Uterus (tissue), 4 donors: Measurements from ENCODE around the gene CNOT3. TPM values are rescaled to one million over a fixed set of nuclear protein-coding genes. Genes with fewer than 3 reads are reported as not detected.

Source experiments
- DNase-seq, 2 donors: peaks; one replicate each; pipeline ENCODE4 v3.0.0-alpha.2; 2019 to 2020
- H3K27ac ChIP-seq, 2 donors: fragments of 200-600 bp; sonication (generic); 1 replicate in 1 of 2; 2 replicates in 1 of 2; pipeline ENCODE4 v1.5.1; 2016 to 2018
- H3K27me3 ChIP-seq, 2 donors: fragments of 200-600 bp; sonication (generic); one replicate each; pipeline ENCODE4 v1.5.1; 2018 to 2019; ENCODE audit warnings: control low read depth in 1 of 2
- H3K36me3 ChIP-seq, 2 donors: fragments of 200-600 bp; sonication (generic); one replicate each; pipeline ENCODE4 v1.5.1; 2019; ENCODE audit warnings: control low read depth in 1 of 2
- H3K4me1 ChIP-seq, 2 donors: fragments of 200-600 bp; sonication (generic); one replicate each; pipeline ENCODE4 v1.5.1; 2018 to 2019; ENCODE audit warnings: control low read depth in 1 of 2
- H3K4me3 ChIP-seq, 2 donors: fragments of 200-600 bp; sonication (generic); 1 replicate in 1 of 2; 2 replicates in 1 of 2; pipeline ENCODE4 v1.5.1; 2018 to 2019; ENCODE audit warnings: mild to moderate bottlenecking in 1 of 2
- H3K9me3 ChIP-seq, 2 donors: fragments of 200-600 bp; sonication (generic); one replicate each; pipeline ENCODE4 v1.5.1; 2019; ENCODE audit warnings: control low read depth in 1 of 2
- POLR2A ChIP-seq, 2 donors: fragments of 450-650 bp; IDR thresholded peaks; one replicate each; pipeline ENCODE4 v1.6.1; 2016; ENCODE audit warnings: antibody characterized with exemption in 2 of 2, mild to moderate bottlenecking in 1 of 2, moderate library complexity in 1 of 2
- intact Hi-C: fragments of 100-400 bp; cut with DNase I; formaldehyde crosslinking; loops from one replicate; pipeline ENCODE4 v1.15.1; 2023; ENCODE audit warnings: low total_unique reads
- total RNA-seq, 4 donors: library from RNA; depleted of rRNA in 3 of 4; stranded (reverse); fragments of >200 nt in 3 of 4; gene quantifications; one replicate each; pipeline versions ENCODE4 v1.1.0 to v1.2.4, GENCODE V29; 2014 to 2023
- TF ChIP-seq, protein P1 (sequence below), 4 experiments: fragments of 200-600 bp in 2 of 4; fragments of 450-650 bp in 2 of 4; sonication (generic) in 2 of 4; IDR thresholded peaks; one replicate each; pipeline ENCODE4 v1.5.1; 2016 to 2019; ENCODE audit warnings: antibody characterized with exemption in 4 of 4, mild to moderate bottlenecking in 2 of 4, moderate library complexity in 1 of 4
- donor health status: DM: yes; HTN: yes; CAD: no.

CNOT3 gene
- total RNA-seq, 4 donors from 2014 or later: 0.88 to 41.6 (median 9.9) TPM

DNA sequence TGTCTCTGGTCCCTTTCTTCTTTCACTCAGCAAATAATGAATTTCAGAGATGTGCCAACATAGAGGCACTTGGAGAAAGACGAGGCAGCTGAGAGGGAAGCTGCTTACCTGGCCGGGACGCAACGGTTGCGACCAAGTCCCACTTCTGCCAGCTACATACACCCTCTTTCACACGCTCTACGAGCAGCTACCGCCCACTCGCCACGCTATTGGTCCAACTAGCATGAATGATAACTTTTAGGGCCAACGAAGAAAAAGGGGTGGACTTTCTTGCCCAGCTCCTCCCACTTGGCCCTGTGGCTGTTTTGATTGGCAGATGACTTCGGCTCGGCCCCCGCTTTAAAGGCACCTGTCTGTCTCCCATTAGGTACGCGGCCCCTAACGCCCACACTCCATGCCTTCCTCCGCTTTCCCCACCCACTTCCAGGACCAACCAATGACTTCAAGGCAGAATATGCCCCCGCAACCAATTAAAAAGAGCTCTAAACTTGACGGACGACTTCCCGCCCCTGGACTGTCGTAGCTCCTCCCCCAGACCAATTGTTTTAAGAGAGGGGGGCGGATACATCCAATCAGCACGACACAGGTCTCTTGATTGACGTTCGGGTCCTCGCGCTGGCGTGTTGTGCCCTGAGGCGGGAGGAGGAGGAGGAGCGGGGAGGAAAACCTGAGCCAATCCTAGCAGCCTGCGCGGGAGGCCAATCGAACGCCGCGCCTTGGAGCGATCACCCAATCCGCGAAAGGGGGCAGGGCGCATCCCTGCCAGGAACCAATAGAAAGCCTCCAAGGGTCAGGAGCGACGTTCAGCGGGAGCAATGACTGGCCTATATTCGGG lies 481 bp upstream of the CNOT3 start:
- Histone ChIP-seq H3K4me1 (peaks cover 0 to 18% of the 10 kb centered on the region in 2 donors), H3K9me3 (no peaks in the 10 kb centered on the region), H3K4me3 (peak overlapping the region; percentile 77 to 97), H3K36me3 (no peaks in the 10 kb centered on the region), H3K27me3 (no peaks in the 10 kb centered on the region), H3K27ac (peak overlapping the region; percentile 90 to 96)
- peak; percentile 38 to 50 for TF ChIP-seq POLR2A (IDR thresholded peaks at IDR 0.05)
- TF ChIP-seq, protein P1, sequence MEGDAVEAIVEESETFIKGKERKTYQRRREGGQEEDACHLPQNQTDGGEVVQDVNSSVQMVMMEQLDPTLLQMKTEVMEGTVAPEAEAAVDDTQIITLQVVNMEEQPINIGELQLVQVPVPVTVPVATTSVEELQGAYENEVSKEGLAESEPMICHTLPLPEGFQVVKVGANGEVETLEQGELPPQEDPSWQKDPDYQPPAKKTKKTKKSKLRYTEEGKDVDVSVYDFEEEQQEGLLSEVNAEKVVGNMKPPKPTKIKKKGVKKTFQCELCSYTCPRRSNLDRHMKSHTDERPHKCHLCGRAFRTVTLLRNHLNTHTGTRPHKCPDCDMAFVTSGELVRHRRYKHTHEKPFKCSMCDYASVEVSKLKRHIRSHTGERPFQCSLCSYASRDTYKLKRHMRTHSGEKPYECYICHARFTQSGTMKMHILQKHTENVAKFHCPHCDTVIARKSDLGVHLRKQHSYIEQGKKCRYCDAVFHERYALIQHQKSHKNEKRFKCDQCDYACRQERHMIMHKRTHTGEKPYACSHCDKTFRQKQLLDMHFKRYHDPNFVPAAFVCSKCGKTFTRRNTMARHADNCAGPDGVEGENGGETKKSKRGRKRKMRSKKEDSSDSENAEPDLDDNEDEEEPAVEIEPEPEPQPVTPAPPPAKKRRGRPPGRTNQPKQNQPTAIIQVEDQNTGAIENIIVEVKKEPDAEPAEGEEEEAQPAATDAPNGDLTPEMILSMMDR (IDR thresholded peaks at IDR 0.05): no peak
- peak; percentile 99 to 100 for DNase-seq
- intact Hi-C loops: no loop called here

DNA sequence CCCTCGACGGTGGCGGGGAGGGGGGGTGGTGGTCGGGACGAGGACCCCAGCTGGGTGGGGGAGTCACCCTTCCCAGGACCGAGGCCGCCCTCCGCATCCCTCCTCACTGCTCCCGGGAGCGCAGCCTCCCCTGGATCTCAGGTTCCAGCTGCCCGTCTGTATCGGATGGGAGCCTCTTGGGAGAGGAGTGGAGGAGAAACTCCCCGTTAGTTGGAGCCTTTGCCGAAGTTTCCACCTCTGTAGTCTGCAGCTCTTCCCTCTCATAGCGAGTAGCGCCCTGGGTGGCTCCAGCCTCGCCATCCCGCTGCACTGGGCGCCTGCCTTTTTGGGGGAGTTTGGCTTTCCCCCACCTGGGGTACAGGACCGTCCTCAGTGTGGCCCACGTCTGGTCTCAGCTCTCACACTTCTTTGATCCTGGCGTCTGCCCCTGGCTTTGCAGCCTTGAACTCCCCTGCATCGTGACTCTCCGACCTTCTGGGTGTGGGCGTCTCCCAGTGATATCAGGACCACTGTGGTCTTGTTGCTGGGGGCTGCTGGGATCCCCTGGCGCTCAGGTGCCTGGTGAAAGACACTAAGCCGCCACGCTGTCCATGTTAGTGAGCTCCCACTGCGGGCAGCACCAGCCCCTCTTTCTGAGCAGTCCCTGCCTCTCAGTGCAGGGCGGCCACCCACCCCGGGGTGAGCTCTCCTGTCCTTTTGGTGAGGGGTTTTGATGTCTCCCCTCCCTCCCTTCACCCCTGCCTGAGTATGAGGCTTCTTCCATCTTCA lies 1.1 kb downstream of the CNOT3 start:
- no peaks in the 10 kb centered on the region for H3K9me3 ChIP-seq
- no peaks in the 10 kb centered on the region for H3K27me3 ChIP-seq
- TF ChIP-seq POLR2A (IDR thresholded peaks at IDR 0.05): no peak
- TF ChIP-seq, protein P1 (IDR thresholded peaks at IDR 0.05): no peak
- DNase-seq: no peak
- no peaks in the 10 kb centered on the region for H3K36me3 ChIP-seq
- intact Hi-C loops: no loop called here
- peak overlapping the region; percentile 90 to 96 for H3K27ac ChIP-seq
- H3K4me3 ChIP-seq: peak overlapping the region; percentile 77 to 97
- peaks cover 0 to 18% of the 10 kb centered on the region in 2 donors for H3K4me1 ChIP-seq

DNA sequence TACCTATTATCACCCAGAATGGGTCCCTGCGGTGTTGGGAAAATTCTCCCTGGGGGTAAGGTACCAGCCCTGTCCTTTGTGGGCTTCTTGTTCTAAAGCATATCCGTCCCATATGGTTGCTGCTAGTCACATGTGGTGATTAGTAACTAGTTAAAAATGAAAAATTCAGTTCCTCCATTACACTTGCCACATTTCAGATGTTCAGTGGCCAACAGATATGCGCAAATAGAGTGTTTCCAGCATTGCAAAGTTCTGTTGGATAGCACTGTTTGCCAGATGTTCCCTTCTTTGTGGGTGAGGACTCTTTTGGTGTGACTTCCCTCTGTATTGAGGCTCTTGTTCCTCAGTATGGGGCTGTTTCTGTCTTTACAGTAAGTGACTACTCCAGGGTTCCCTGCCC lies 3.8 kb downstream of the CNOT3 start:
- Histone ChIP-seq H3K36me3 (no peaks in the 10 kb centered on the region), H3K4me1 (peaks cover 0 to 15% of the 10 kb centered on the region in 2 donors), H3K27me3 (no peaks in the 10 kb centered on the region), H3K9me3 (no peaks in the 10 kb centered on the region), H3K4me3 (no peak overlapping the region), H3K27ac (no peak overlapping the region)
- intact Hi-C loops: no loop called here
- DNase-seq: no peak
- no peak for TF ChIP-seq POLR2A (IDR thresholded peaks at IDR 0.05)
- TF ChIP-seq, protein P1 (IDR thresholded peaks at IDR 0.05): no peak

DNA sequence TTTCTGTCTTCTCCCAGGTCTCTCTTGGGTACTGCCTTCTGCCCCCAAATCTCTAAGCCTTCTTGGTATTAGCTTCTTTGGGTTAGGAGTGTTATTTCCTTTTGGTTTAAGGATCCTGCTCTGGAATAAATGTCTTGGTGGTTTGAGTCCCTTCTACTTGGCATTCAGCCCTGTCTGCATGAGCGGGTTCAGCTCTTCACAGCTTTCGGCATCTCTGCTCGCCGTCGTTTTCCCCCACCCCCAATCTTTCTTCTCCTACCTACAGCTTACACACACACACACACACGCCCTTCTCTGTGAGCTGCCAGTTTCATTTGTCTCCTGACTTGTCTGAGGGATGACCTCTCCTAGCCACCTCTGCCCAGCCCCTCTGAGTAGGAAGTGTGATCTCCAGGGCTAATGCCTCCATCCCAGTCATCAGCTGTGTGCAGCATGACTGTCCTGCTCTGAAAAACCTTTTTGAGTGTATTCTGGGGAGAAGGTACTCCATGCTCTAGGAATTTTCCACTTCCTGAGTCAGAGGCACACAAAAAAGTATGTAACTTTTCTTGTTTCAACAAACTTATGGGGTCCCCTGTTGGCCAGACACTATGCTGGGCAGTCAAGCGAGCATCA lies 4.7 kb downstream of the CNOT3 start:
- H3K4me1 ChIP-seq: peaks cover 0 to 15% of the 10 kb centered on the region in 2 donors
- no peaks in the 10 kb centered on the region for H3K36me3 ChIP-seq
- H3K27ac ChIP-seq: no peak overlapping the region
- TF ChIP-seq POLR2A (IDR thresholded peaks at IDR 0.05): no peak
- TF ChIP-seq, protein P1 (IDR thresholded peaks at IDR 0.05): no peak
- no peaks in the 10 kb centered on the region for H3K27me3 ChIP-seq
- DNase-seq: no peak
- H3K9me3 ChIP-seq: no peaks in the 10 kb centered on the region
- H3K4me3 ChIP-seq: no peak overlapping the region
- intact Hi-C loops: no loop called here
